NCI-H2107 (cell line): ENCODE results near the gene ZNF391.
"Not testable (repeated sequence)": the region's sequence is repeated elsewhere in the genome, so short reads cannot be mapped to it uniquely, and the experiment has no call there.

Experiments
- DNase-seq: peaks from one replicate; lab custom pipeline; 2025; lab: John Stamatoyannopoulos, UW

The ZNF391 gene

DNA sequence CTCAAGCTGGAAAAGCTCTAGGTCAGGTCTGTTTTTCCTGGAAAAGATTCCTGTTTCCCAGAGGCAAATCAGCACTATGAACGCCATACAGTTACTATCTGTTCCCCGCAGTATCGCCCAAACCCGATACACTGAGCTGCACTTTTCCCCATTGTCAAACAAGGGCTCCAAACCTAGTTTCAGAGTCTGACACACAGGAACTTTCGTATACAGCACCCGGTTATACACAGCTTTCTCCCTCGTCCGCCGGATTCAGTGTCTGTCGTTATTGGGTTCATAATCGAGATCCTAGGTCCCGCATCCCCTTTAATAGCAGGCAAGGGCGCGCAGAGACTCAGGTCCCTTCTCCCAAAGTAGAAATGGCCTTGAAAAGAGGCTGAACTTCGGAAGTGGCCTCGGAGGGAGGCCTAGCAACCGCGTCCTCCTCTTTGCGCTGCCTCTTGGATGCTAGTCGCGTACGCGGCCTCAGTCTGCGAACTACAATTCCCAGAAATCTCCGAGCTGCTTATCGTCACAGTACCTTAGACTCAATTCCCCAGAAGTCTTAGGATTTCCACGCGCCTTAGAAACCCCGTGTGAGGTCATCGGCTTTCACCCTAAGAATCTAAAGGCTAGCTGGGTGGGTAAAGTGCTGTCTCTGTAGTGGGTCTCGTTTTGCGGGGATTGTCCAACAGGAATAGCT is 34.2 kb downstream of the ZNF391 start:
- DNase-seq: no peak

GRCh38 chr6:27424851-27425250 is 36.3 kb downstream of the ZNF391 start:
- not testable (repeated sequence) for DNase-seq

DNA sequence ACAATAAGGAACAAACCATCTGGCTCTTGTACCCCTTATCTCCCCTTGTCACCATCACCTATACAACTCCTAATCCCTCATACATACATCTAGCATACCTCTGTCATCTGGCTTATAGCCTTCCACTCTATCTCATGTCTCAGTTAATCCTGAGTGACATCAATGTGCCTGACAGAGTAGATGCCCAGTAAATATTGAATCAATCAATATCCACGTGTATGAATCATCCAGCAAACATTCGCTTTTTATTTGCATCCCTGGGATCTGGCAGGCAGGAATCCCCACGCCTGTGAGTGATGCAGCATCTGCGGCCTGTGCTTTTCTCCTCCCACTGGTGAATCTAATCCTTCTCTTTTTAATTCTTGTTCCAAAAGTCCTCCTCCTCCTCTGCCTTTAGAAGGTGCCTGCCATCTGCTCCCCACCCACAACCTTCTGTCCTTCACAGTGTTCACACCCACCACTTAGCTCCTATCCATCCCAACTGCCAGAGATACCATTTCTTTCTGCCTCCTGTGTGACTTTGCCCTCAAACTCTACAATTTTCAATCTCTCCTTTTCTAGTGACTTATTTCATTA is 37.6 kb downstream of the ZNF391 start:
- no peak for DNase-seq

- no peak for DNase-seq
Observed at GRCh38 chr6:27428502-27428901, 39.9 kb downstream of the ZNF391 start.

DNA sequence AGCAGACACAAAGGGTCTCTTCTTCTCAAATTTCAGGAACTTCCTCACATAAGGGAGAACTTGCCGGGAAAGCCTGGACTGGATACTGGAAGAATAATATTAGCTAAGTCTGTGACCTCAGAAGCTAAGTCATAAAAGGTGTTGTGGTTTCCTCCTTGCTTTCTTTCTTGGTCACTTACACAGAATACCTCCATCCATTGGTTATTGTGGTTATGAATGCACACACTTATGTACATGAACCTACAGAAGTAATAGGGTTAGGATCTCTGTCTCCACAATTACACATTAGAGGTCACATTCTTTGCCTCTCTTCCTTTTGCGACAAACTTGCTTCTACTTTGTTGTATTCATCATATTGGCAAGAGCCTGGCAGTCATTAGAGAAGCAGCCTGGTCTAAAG is 40.4 kb downstream of the ZNF391 start:
- no peak for DNase-seq

GRCh38 chr6:27433714-27434113 is 45.2 kb downstream of the ZNF391 start:
- DNase-seq: no peak

GRCh38 chr6:27439371-27439770 is 50.8 kb downstream of the ZNF391 start:
- no peak for DNase-seq

- no peak for DNase-seq
Observed at GRCh38 chr6:27441001-27441400, 52.4 kb downstream of the ZNF391 start.

DNA sequence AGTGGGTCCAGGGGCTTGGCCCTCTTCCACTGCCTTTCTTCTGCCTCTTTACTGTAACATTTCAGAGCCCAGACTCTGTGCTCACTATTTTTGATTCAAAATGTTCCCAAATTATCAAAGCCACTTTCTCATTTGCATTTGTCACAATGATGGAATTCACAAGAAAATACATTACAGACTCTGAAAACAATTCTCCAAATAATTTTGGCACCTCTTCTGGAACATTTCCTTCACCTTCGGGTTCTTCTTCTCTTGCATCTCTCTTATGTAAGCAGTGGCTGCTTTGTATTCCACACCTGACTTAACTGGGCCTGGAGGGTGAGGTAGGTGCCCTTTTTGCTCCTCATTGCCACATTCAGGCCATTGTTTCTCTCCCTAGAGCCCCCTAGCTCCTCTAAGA is 54.4 kb downstream of the ZNF391 start:
- no peak for DNase-seq

DNA sequence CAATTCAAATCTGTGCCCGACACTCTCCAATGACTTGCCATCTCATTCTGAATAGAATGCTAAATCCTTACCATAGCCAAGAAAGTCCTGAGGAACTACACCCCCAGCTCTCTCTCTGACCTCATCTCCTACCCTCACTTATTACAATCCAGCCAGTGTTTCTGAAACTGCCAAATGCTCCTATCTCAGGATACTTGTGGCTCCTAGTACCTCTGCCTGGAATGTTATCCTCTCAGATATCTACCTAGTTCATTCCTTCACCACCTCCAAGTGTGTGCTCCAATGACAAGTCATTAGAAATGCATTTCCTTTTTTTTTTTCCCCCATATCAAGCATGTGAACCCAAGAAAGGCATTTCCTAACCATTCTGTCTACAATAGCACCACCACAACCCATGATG is 59.9 kb downstream of the ZNF391 start:
- no peak for DNase-seq

- no peak for DNase-seq
Observed at GRCh38 chr6:27451660-27452390, 63.3 kb downstream of the ZNF391 start.

DNA sequence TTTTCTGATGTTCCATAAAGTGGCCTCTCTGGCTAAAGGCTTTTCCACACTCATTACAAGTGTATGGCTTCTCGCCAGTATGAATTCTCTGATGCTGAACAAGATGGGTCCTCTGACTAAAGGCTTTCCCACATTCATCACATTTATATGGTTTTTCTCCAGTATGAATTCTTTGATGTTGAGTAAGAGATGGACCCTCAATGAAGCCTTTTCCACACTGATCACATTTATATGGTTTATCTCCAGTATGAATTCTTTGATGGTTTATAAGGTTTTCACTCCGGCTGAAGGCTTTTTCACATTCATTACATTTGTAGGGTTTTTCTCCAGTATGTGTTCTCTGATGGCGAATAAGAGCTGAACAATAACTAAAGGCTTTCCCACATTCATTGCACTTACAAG is 63.9 kb downstream of the ZNF391 start:
- no peak for DNase-seq
